Trophoblast cell (in vitro differentiated cells and primary cell): ENCODE data around the gene GJD4.

ENCODE experiments used
- DNase-seq, 2 donors: peaks; one replicate each; pipeline ENCODE4 v3.0.0-alpha.2; 2016
- H2AFZ ChIP-seq: 2 replicates; pipeline ENCODE4 v1.6.1; 2013; ENCODE audit warnings: low read length, moderate library complexity, mild to moderate bottlenecking; ENCODE audit not compliant: insufficient read depth, poor library complexity
- H2AK5ac ChIP-seq: 2 replicates; pipeline ENCODE4 v1.6.1; 2013; ENCODE audit warnings: mild to moderate bottlenecking, low read length
- H2BK120ac ChIP-seq: 2 replicates; pipeline ENCODE4 v1.6.1; 2013; ENCODE audit warnings: low read length, mild to moderate bottlenecking, moderate library complexity; ENCODE audit not compliant: insufficient read depth, poor library complexity
- H2BK12ac ChIP-seq: 2 replicates; pipeline ENCODE4 v1.6.1; 2013; ENCODE audit warnings: mild to moderate bottlenecking, low read length, moderate library complexity
- H2BK5ac ChIP-seq: 2 replicates; pipeline ENCODE4 v1.6.1; 2013; ENCODE audit warnings: low read length, low read depth, moderate library complexity, mild to moderate bottlenecking; ENCODE audit not compliant: poor library complexity
- H3K14ac ChIP-seq: 2 replicates; pipeline ENCODE4 v1.6.1; 2013; ENCODE audit warnings: mild to moderate bottlenecking, low read length
- H3K18ac ChIP-seq: 2 replicates; pipeline ENCODE4 v1.6.1; 2013; ENCODE audit warnings: mild to moderate bottlenecking, low read length
- H3K23ac ChIP-seq: 2 replicates; pipeline ENCODE4 v1.6.1; 2013; ENCODE audit warnings: low read length
- H3K27ac ChIP-seq: 2 replicates; pipeline ENCODE4 v1.5.1; 2013; ENCODE audit warnings: low read depth, mild to moderate bottlenecking, inconsistent platforms, low read length, moderate library complexity
- H3K27me3 ChIP-seq: 2 replicates; pipeline ENCODE4 v1.6.1; 2013; ENCODE audit warnings: inconsistent platforms, mild to moderate bottlenecking, low read length, moderate library complexity; ENCODE audit not compliant: insufficient read depth
- H3K36me3 ChIP-seq, 2 experiments: 1 replicate in 1 of 2; 2 replicates in 1 of 2; pipeline ENCODE4 v1.6.1; 2013; ENCODE audit warnings: low read length in 2 of 2, mild to moderate bottlenecking in 2 of 2, moderate library complexity in 1 of 2; ENCODE audit not compliant: insufficient read depth in 2 of 2, control insufficient read depth in 1 of 2
- H3K4ac ChIP-seq: 2 replicates; pipeline ENCODE4 v1.6.1; 2013; ENCODE audit warnings: low read depth, mild to moderate bottlenecking, low read length, moderate library complexity
- H3K4me1 ChIP-seq, 2 experiments: 1 replicate in 1 of 2; 2 replicates in 1 of 2; pipeline ENCODE4 v1.6.1; 2013; ENCODE audit warnings: low read length in 2 of 2, mild to moderate bottlenecking in 2 of 2, moderate library complexity in 1 of 2; ENCODE audit not compliant: insufficient read depth in 2 of 2, control insufficient read depth in 1 of 2
- H3K4me2 ChIP-seq: 2 replicates; pipeline ENCODE4 v1.6.1; 2013; ENCODE audit warnings: inconsistent platforms, mild to moderate bottlenecking, low read length, moderate library complexity
- H3K4me3 ChIP-seq: 2 replicates; pipeline ENCODE4 v1.5.1; 2013; ENCODE audit warnings: mild to moderate bottlenecking, low read depth, low read length, inconsistent platforms
- H3K79me1 ChIP-seq: one replicate; pipeline ENCODE4 v1.6.1; 2013; ENCODE audit warnings: low read length
- H3K79me2 ChIP-seq: 2 replicates; pipeline ENCODE4 v1.6.1; 2013; ENCODE audit warnings: low read length, mild to moderate bottlenecking; ENCODE audit not compliant: control insufficient read depth, insufficient read depth, poor library complexity
- H3K9ac ChIP-seq: 2 replicates; pipeline ENCODE4 v1.6.1; 2013; ENCODE audit warnings: mild to moderate bottlenecking, low read length
- H3K9me3 ChIP-seq: 2 replicates; pipeline ENCODE4 v1.6.1; 2013; ENCODE audit warnings: low read depth, mild to moderate bottlenecking, control low read depth, inconsistent platforms, low read length; ENCODE audit not compliant: insufficient read depth
- H4K12ac ChIP-seq: 2 replicates; pipeline ENCODE4 v1.6.1; 2013; ENCODE audit warnings: low read depth, mild to moderate bottlenecking, low read length, moderate library complexity
- H4K8ac ChIP-seq: 2 replicates; pipeline ENCODE4 v1.6.1; 2013; ENCODE audit warnings: low read depth, mild to moderate bottlenecking, low read length, moderate library complexity
- H4K91ac ChIP-seq: one replicate; pipeline ENCODE4 v1.6.1; 2013; ENCODE audit warnings: low read depth, mild to moderate bottlenecking, low read length, moderate library complexity
- WGBS: extraction: QIAGEN DNeasy Blood & Tissue Kit; methylation state at CpG from one replicate; pipeline ENCODE4 v1.1.7; 2013; ENCODE audit warnings: missing lambda C conversion rate; ENCODE audit not compliant: insufficient read length, insufficient coverage; ENCODE audit errors: extremely low coverage; 5-methylcytosine and 5-hydroxymethylcytosine counted together

The GJD4 gene

GRCh38 chr10:35569836-35570235 is 35.3 kb upstream of the GJD4 start:
- WGBS, result no CpG with 5 or more reads among the region's 4 CpGs

DNA sequence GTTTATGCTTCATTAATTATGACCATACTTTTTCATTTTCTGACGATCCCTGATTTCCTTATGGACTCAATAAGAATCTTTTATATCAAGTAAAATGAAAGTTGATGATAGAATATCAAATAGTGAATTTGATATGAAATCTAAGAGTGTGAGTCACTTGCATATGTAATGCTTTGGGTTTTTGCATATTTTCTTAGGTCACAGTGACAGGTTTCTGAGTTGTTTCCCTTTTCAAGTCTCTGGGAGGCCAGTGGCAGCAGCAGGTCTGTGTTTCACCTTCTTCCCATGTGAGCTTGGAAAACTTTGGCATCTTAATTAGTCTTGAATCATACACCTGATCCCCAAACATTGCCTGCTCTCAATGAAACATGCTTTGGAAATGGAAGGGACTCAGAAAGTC is 34.7 kb upstream of the GJD4 start:
- no peak overlapping the region for H3K14ac ChIP-seq
- DNase-seq, result no peak
- H3K9me3 ChIP-seq, result no peaks in the 10 kb centered on the region
- peaks cover 13 to 20% of the 10 kb centered on the region in 2 experiments for H3K36me3 ChIP-seq
- no CpG with 5 or more reads among the region's 1 CpG for WGBS
- no peak overlapping the region for H3K9ac ChIP-seq
- no peak overlapping the region for H4K8ac ChIP-seq
- H3K27ac ChIP-seq, result no peak overlapping the region
- no peak overlapping the region for H4K91ac ChIP-seq
- H3K4me1 ChIP-seq, result peaks cover 6% of the 10 kb centered on the region in 2 experiments
- H2AK5ac ChIP-seq, result no peak overlapping the region
- H3K4ac ChIP-seq, result no peak overlapping the region
- H2BK120ac ChIP-seq, result no peak overlapping the region
- H3K27me3 ChIP-seq, result no peaks in the 10 kb centered on the region
- H3K18ac ChIP-seq, result no peak overlapping the region
- H2AFZ ChIP-seq, result no peak overlapping the region
- H4K12ac ChIP-seq, result no peak overlapping the region
- H3K79me1 ChIP-seq, result no peaks in the 10 kb centered on the region
- H3K4me2 ChIP-seq, result no peak overlapping the region
- H3K79me2 ChIP-seq, result no peaks in the 10 kb centered on the region
- no peak overlapping the region for H3K4me3 ChIP-seq
- no peak overlapping the region for H2BK12ac ChIP-seq
- H3K23ac ChIP-seq, result no peak overlapping the region
- no peak overlapping the region for H2BK5ac ChIP-seq

More at GRCh38 chr10:35569836-35570235, 35.3 kb upstream of the GJD4 start:
- Histone ChIP-seq H2AK5ac (no peak overlapping the region), H3K4ac (no peak overlapping the region), H4K91ac (no peak overlapping the region), H3K27me3 (no peaks in the 10 kb centered on the region), H4K12ac (no peak overlapping the region), H3K18ac (no peak overlapping the region), H3K14ac (no peak overlapping the region), H2BK5ac (no peak overlapping the region), H2BK120ac (no peak overlapping the region), H2BK12ac (no peak overlapping the region), H3K4me2 (no peak overlapping the region), H3K4me3 (no peak overlapping the region), H3K27ac (no peak overlapping the region), H3K23ac (no peak overlapping the region), H3K9me3 (no peaks in the 10 kb centered on the region), H3K36me3 (peaks cover 13 to 20% of the 10 kb centered on the region in 2 experiments), H3K4me1 (peaks cover 4 to 5% of the 10 kb centered on the region in 2 experiments), H3K79me2 (no peaks in the 10 kb centered on the region), H3K79me1 (no peaks in the 10 kb centered on the region), H2AFZ (no peak overlapping the region), H3K9ac (no peak overlapping the region), H4K8ac (no peak overlapping the region)
- DNase-seq, result no peak

GRCh38 chr10:35572583-35572982 is 32.6 kb upstream of the GJD4 start:
- peaks cover 6% of the 10 kb centered on the region in 2 experiments for H3K4me1 ChIP-seq

GRCh38 chr10:35573796-35574195 is 31.3 kb upstream of the GJD4 start:
- no peak overlapping the region for H3K27ac ChIP-seq
- no peaks in the 10 kb centered on the region for H3K79me1 ChIP-seq
- H4K12ac ChIP-seq, result no peak overlapping the region
- no peak overlapping the region for H3K9ac ChIP-seq
- H3K4me1 ChIP-seq, result peaks cover 6% of the 10 kb centered on the region in 2 experiments
- peaks cover 1% of the 10 kb centered on the region for H3K9me3 ChIP-seq
- H3K79me2 ChIP-seq, result no peaks in the 10 kb centered on the region
- H2BK120ac ChIP-seq, result no peak overlapping the region
- H3K4me2 ChIP-seq, result no peak overlapping the region
- H2BK12ac ChIP-seq, result no peak overlapping the region
- H2AFZ ChIP-seq, result no peak overlapping the region
- no peak for DNase-seq
- WGBS, result no CpG with 5 or more reads among the region's 1 CpG
- no peak overlapping the region for H4K8ac ChIP-seq
- no peak overlapping the region for H2AK5ac ChIP-seq
- no peak overlapping the region for H4K91ac ChIP-seq
- H3K4ac ChIP-seq, result no peak overlapping the region
- no peak overlapping the region for H3K18ac ChIP-seq
- H3K4me3 ChIP-seq, result no peak overlapping the region
- no peak overlapping the region for H3K14ac ChIP-seq
- H3K23ac ChIP-seq, result no peak overlapping the region
- no peaks in the 10 kb centered on the region for H3K27me3 ChIP-seq
- no peak overlapping the region for H2BK5ac ChIP-seq
- H3K36me3 ChIP-seq, result peaks cover 8 to 10% of the 10 kb centered on the region in 2 experiments

More at GRCh38 chr10:35572583-35572982, 32.6 kb upstream of the GJD4 start:
- no peak overlapping the region for H3K4me2 ChIP-seq
- peaks cover 1% of the 10 kb centered on the region for H3K9me3 ChIP-seq
- H2AK5ac ChIP-seq, result no peak overlapping the region
- H4K91ac ChIP-seq, result no peak overlapping the region
- H2BK120ac ChIP-seq, result no peak overlapping the region
- no peak overlapping the region for H2BK12ac ChIP-seq
- H2BK5ac ChIP-seq, result no peak overlapping the region
- no peak overlapping the region for H4K12ac ChIP-seq
- no peak overlapping the region for H3K18ac ChIP-seq
- no peak overlapping the region for H2AFZ ChIP-seq
- H3K79me2 ChIP-seq, result no peaks in the 10 kb centered on the region
- H3K36me3 ChIP-seq, result peaks cover 11 to 16% of the 10 kb centered on the region in 2 experiments
- H3K27ac ChIP-seq, result no peak overlapping the region
- no peak overlapping the region for H3K23ac ChIP-seq
- no CpG with 5 or more reads among the region's 1 CpG for WGBS
- no peak overlapping the region for H3K4me3 ChIP-seq
- no peak overlapping the region for H4K8ac ChIP-seq
- no peaks in the 10 kb centered on the region for H3K27me3 ChIP-seq
- H3K14ac ChIP-seq, result no peak overlapping the region
- no peaks in the 10 kb centered on the region for H3K79me1 ChIP-seq
- H3K4ac ChIP-seq, result no peak overlapping the region
- DNase-seq, result no peak
- H3K9ac ChIP-seq, result no peak overlapping the region
